Right lobe of liver (tissue), 6 donors: Measurements from ENCODE around the gene UBE2G1. TPM values are rescaled to one million over a fixed set of nuclear protein-coding genes. Genes with fewer than 3 reads are reported as not detected.
"Not testable (repeated sequence)": the region's sequence is repeated elsewhere in the genome, so short reads cannot be mapped to it uniquely, and the experiment has no call there.

ENCODE experiments used
- ATAC-seq, 4 donors: fragments of 200-7000 bp; cut with Tn5 transposase; one replicate each; pipeline ENCODE4 v1.9.1; 2020; ENCODE audit warnings: mild to moderate bottlenecking in 4 of 4, moderate library complexity in 4 of 4
- DNase-seq, 3 donors: peaks; one replicate each; pipeline ENCODE4 v3.0.0-alpha.2; 2020
- H3K27ac ChIP-seq, 3 donors: fragments of 200-600 bp; one replicate each; pipeline ENCODE4 v1.8.0; 2022
- H3K27me3 ChIP-seq, 2 donors: fragments of 200-600 bp; one replicate each; pipeline ENCODE4 v1.8.0; 2022
- H3K36me3 ChIP-seq, 4 donors: fragments of 200-600 bp; sonication (generic) in 1 of 4; one replicate each; pipeline versions ENCODE4 v1.5.1 to v1.8.0; 2017 to 2022; ENCODE audit warnings: control low read depth in 1 of 4
- H3K4me1 ChIP-seq, 4 donors: fragments of 200-600 bp; sonication (generic) in 1 of 4; one replicate each; pipeline versions ENCODE4 v1.5.1 to v1.8.0; 2017 to 2022; ENCODE audit warnings: control low read depth in 1 of 4
- H3K4me3 ChIP-seq, 3 donors: fragments of 200-600 bp; one replicate each; pipeline ENCODE4 v1.8.0; 2022
- H3K9me3 ChIP-seq, 4 donors: fragments of 200-600 bp; sonication (generic) in 1 of 4; one replicate each; pipeline versions ENCODE4 v1.5.1 to v1.8.0; 2017 to 2022; ENCODE audit warnings: control low read depth in 1 of 4
- CTCF ChIP-seq, 4 donors: fragments of 200-600 bp in 3 of 4; fragments of 450-650 bp in 1 of 4; IDR thresholded peaks; one replicate each; pipeline versions ENCODE4 v1.5.1 to v1.8.0; 2016 to 2022; ENCODE audit warnings: antibody characterized with exemption in 4 of 4, mild to moderate bottlenecking in 2 of 4
- POLR2A ChIP-seq: fragments of 450-650 bp; IDR thresholded peaks from one replicate; pipeline ENCODE4 v1.6.1; 2017; ENCODE audit warnings: antibody characterized with exemption, mild to moderate bottlenecking
- WGBS: methylation state at CpG from one replicate; pipeline ENCODE4 v1.1.6; 2018; ENCODE audit warnings: low coverage, low lambda C conversion rate; ENCODE audit not compliant: insufficient coverage; ENCODE audit errors: missing lambda C conversion rate; 5-methylcytosine and 5-hydroxymethylcytosine counted together
- intact Hi-C, 2 donors: fragments of 100-400 bp; cut with DNase I; formaldehyde crosslinking; loops; one replicate each; pipeline versions ENCODE4 v1.11.2 to v1.14.1; 2022
- total RNA-seq, 6 experiments: library from RNA; depleted of rRNA in 2 of 6; stranded (reverse); fragments of >200 nt in 2 of 6; fragmentation: NEBNext Ultra II Directional in 3 of 6; extraction: Animal tissue kit (Norgen Biotek cat#: 25700) in 3 of 6; gene quantifications; one replicate each; pipeline versions ENCODE4 v1.1.0 to v1.2.4, GENCODE V29; 2016 to 2023
- donor health status: DM: no; HTN: yes; CAD: no.
- donor health status: DM: no; HTN: no; CAD: no.
- donor health status: DM: no; HTN: no; CAD: no.
- donor health status: DM: no; HTN: yes; CAD: no.
- donor health status: DM: no; HTN: yes; CAD: no.

UBE2G1 gene
- total RNA-seq, 6 experiments from 2014 or later: 30.3 to 45.5 (median 38.8) TPM

DNA sequence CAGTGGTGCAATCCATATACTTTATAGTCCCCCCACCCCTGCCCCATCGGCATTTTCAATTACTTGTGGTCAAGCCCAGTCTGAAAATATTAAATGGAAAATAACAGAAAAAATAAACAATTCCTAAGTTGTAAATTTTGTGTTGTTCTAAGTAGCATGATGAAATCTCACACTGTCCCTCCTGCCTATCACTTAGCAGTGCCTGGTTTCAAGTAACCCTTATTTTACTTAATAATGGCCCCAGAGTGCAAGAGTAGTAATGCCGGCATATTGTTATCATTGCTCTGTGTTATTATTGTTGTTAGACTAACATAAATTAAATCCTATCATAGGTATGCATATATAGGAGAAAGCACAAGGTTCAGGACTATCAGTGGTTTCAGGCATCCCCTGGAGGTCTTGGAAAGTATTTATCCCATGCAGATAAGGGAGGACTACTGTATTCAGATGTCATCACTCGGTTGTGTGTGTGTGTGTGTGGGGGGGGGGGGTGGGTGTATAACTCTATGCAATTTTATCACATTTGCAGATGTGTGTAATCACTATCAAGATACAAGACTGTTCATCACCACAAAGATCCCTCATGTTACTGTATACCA, 9.3 kb downstream of the UBE2G1 start:
- Histone ChIP-seq H3K4me3 (no peak overlapping the region), H3K27ac (no peak overlapping the region), H3K9me3 (no peaks in the 10 kb centered on the region), H3K4me1 (peaks cover 0 to 32% (median 3%) of the 10 kb centered on the region in 4 donors), H3K27me3 (no peaks in the 10 kb centered on the region), H3K36me3 (peaks cover 0 to 9% (median 0%) of the 10 kb centered on the region in 4 donors)
- TF ChIP-seq POLR2A (no peak), CTCF (IDR thresholded peaks at IDR 0.05) (no peak)
- 59% methylated on average over 3 of the region's 3 CpGs for WGBS
- ATAC-seq (no peak), DNase-seq (no peak)
- intact Hi-C loops: no loop called here

DNA sequence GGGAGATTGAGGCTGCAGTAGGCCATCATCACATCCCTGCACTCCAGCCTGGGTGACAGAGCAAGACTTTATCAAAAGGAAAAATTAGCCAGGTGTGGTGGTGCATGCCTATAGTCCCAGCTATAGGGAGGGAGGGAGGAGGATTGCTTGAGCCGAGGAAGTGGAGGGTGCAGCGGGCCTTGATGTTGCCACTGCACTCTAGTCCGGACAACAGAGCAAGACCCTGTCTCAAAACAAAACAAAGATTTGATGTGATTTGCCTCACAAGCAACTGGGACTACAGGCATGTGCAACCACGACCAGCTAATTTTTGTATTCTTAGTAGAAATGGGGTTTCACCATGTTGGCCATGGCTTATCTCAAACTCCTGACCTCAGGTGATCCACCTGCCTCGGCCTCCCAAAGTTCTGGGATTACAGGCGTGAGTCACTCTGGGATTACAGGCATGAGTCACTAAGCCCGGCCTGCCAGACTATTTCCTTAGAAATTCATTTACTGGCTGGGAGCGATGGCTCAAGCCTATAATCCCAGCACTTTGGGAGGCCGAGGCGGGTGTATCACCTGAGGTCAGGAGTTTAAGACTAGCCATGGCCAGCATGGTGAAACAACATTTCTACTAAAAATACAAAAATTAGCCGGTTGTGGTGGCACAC, 11.5 kb downstream of the UBE2G1 start:
- no peak overlapping the region for H3K4me3 ChIP-seq
- 74% methylated on average over 5 of the region's 11 CpGs for WGBS
- no peaks in the 10 kb centered on the region for H3K9me3 ChIP-seq
- H3K4me1 ChIP-seq: peaks cover 0 to 41% (median 3%) of the 10 kb centered on the region in 4 donors
- TF ChIP-seq POLR2A: no peak
- TF ChIP-seq CTCF (IDR thresholded peaks at IDR 0.05): no peak
- no peaks in the 10 kb centered on the region for H3K27me3 ChIP-seq
- H3K27ac ChIP-seq: no peak overlapping the region
- ATAC-seq (peak in 3 of 4 donors; percentile 22 to 82 (median 44)), DNase-seq (peak in 1 of 3 donors; percentile 28)
- intact Hi-C loops: no loop called here
- no peaks in the 10 kb centered on the region for H3K36me3 ChIP-seq

- WGBS: 38% methylated on average over 2 of the region's 2 CpGs
- no peaks in the 10 kb centered on the region for H3K27me3 ChIP-seq
- H3K36me3 ChIP-seq: no peaks in the 10 kb centered on the region
- no peak overlapping the region for H3K27ac ChIP-seq
- DNase-seq (no peak), ATAC-seq (no peak)
- H3K4me3 ChIP-seq: no peak overlapping the region
- intact Hi-C loops: no loop called here
- H3K4me1 ChIP-seq: peaks cover 0 to 37% (median 1%) of the 10 kb centered on the region in 4 donors
- no peak for TF ChIP-seq POLR2A
- TF ChIP-seq CTCF (IDR thresholded peaks at IDR 0.05): no peak
- H3K9me3 ChIP-seq: no peaks in the 10 kb centered on the region
Observed at GRCh38 chr17:4354206-4354605, 12.3 kb downstream of the UBE2G1 start.

DNA sequence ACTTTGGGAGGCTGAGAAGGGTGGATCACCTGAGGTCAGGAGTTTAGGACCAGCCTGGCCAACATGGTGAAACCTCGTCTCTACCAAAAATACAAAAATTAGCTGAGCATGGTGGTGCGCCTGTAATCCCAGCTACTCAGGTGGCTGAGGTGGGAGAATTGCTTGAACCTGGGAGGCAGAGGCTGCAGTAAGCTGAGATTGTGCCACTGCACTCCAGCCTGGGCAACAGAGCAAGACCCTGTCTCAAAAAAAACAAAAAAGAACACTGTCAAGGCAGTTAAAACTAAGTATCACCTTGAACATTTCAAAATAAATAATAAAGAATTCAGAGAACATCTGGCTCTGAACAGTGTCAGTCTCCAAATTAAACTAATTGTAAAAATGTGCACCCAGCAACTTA, 16.3 kb downstream of the UBE2G1 start:
- ATAC-seq, H3K9me3 ChIP-seq, H3K36me3 ChIP-seq, H3K27me3 ChIP-seq, intact Hi-C loops, H3K27ac ChIP-seq, DNase-seq, H3K4me3 ChIP-seq: not testable (repeated sequence)
- 100% methylated on average over 2 of the region's 2 CpGs for WGBS
- H3K4me1 ChIP-seq: peaks cover 0 to 32% (median 0%) of the 10 kb centered on the region in 4 donors

- H3K4me3 ChIP-seq: no peak overlapping the region
- intact Hi-C loops: no loop called here
- TF ChIP-seq POLR2A (no peak), CTCF (IDR thresholded peaks at IDR 0.05) (no peak)
- ATAC-seq: no peak
- no peak for DNase-seq
- no peak overlapping the region for H3K27ac ChIP-seq
- H3K9me3 ChIP-seq: no peaks in the 10 kb centered on the region
- WGBS: 86% methylated on average over 2 of the region's 2 CpGs
- H3K27me3 ChIP-seq: no peaks in the 10 kb centered on the region
- H3K4me1 ChIP-seq: peaks cover 0 to 19% (median 0%) of the 10 kb centered on the region in 4 donors
- H3K36me3 ChIP-seq: no peaks in the 10 kb centered on the region
Observed at GRCh38 chr17:4345581-4346252, 20.8 kb downstream of the UBE2G1 start.
